NT2/D1 (cell line): ENCODE data around the gene RBKS.

Source experiments
- DNase-seq: peaks from one replicate; pipeline ENCODE4 v3.0.0-alpha.2; 2011; ENCODE audit warnings: low read depth, low spot score
- H3K27me3 ChIP-seq: 2 replicates; pipeline ENCODE4 v1.6.0; 2011; ENCODE audit warnings: mild to moderate bottlenecking; ENCODE audit not compliant: insufficient read length, insufficient read depth
- H3K36me3 ChIP-seq: 2 replicates; pipeline ENCODE4 v1.6.1; 2011; ENCODE audit warnings: mild to moderate bottlenecking, low read length, mixed read lengths; ENCODE audit not compliant: insufficient read depth, insufficient read length
- H3K4me1 ChIP-seq: 2 replicates; pipeline ENCODE4 v1.5.1; 2011; ENCODE audit not compliant: insufficient read depth, insufficient read length
- H3K4me3 ChIP-seq: 2 replicates; pipeline ENCODE4 v1.5.1; 2011; ENCODE audit warnings: low read depth; ENCODE audit not compliant: insufficient read length
- H3K9ac ChIP-seq: 2 replicates; pipeline ENCODE4 v1.6.0; 2011; ENCODE audit warnings: low read depth; ENCODE audit not compliant: insufficient read length
- H3K9me3 ChIP-seq: 2 replicates; pipeline ENCODE4 v1.5.1; 2011; ENCODE audit warnings: mild to moderate bottlenecking, low read length; ENCODE audit not compliant: insufficient read depth
- SUZ12 ChIP-seq: IDR thresholded peaks from 2 replicates; pipeline ENCODE4 v1.6.1; 2011; ENCODE audit not compliant: insufficient read length, insufficient read depth; ENCODE audit errors: extremely low read depth
- YY1 ChIP-seq: IDR thresholded peaks from 2 replicates; pipeline ENCODE4 v1.6.1; 2011; ENCODE audit not compliant: insufficient read length, insufficient read depth
- ZNF274 ChIP-seq: IDR thresholded peaks from 2 replicates; pipeline ENCODE4 v1.6.1; 2011; ENCODE audit warnings: mild to moderate bottlenecking, low read depth, low read length

The RBKS gene

GRCh38 chr2:27890146-27890923, at the start of gene RBKS, which contains the start of gene BABAM2:
Gene RBKS, minus strand, starts transcription at chr2:27890387. Its CDS starts 42 bp downstream, at chr2:27890345.
Gene BABAM2, plus strand, starts transcription at chr2:27890729. Its CDS starts 3,828 bp downstream, at chr2:27894557.
- Histone ChIP-seq H3K36me3 (peaks cover 5% of the 10 kb centered on the region), H3K9ac (peak within 1 kb of the TSS; percentile 93), H3K4me3 (peak within 1 kb of the TSS; percentile 82), H3K4me1 (no peaks in the 10 kb centered on the region), H3K9me3 (no peaks in the 10 kb centered on the region), H3K27me3 (no peaks in the 10 kb centered on the region)
- no peak for TF ChIP-seq SUZ12
- TF ChIP-seq YY1: no peak
- TF ChIP-seq ZNF274: no peak
- peak; percentile 68 for DNase-seq

DNA sequence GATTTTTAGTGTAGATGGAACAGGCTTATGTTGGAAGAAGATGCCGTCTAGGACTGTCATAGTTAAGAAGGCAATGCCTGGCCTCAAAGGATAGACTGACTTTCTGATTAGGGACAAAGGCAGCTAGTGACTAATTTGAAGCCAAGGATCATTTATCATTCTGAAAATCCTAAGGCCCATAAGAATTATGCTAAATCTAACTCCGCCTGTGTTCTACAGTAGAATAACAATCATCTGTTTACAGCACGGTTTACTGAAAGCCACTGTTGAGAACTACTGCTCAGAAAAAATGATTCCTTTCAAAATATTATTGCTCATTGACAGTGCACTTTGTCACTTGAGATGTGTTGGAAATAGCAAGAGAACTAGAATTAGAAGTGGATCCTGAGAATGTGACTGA, 44.8 kb upstream of the RBKS start:
- DNase-seq: no peak
- no peaks in the 10 kb centered on the region for H3K9me3 ChIP-seq
- no peaks in the 10 kb centered on the region for H3K27me3 ChIP-seq
- no peaks in the 10 kb centered on the region for H3K36me3 ChIP-seq
- no peak overlapping the region for H3K9ac ChIP-seq
- no peak for TF ChIP-seq ZNF274
- H3K4me3 ChIP-seq: no peak overlapping the region
- no peaks in the 10 kb centered on the region for H3K4me1 ChIP-seq

- no peak for TF ChIP-seq ZNF274
- no peak for TF ChIP-seq YY1
- no peak for TF ChIP-seq SUZ12
- Histone ChIP-seq H3K9me3 (no peaks in the 10 kb centered on the region), H3K9ac (no peak overlapping the region), H3K4me3 (no peak overlapping the region), H3K27me3 (no peaks in the 10 kb centered on the region), H3K36me3 (no peaks in the 10 kb centered on the region), H3K4me1 (no peaks in the 10 kb centered on the region)
- no peak for DNase-seq
Observed at GRCh38 chr2:27932396-27932795, 42.2 kb upstream of the RBKS start.

GRCh38 chr2:27931361-27931950, 41.3 kb upstream of the RBKS start:
- no peak overlapping the region for H3K4me3 ChIP-seq
- H3K36me3 ChIP-seq: no peaks in the 10 kb centered on the region
- H3K9me3 ChIP-seq: no peaks in the 10 kb centered on the region
- H3K4me1 ChIP-seq: no peaks in the 10 kb centered on the region
- no peak for TF ChIP-seq SUZ12
- TF ChIP-seq YY1: no peak
- no peak for TF ChIP-seq ZNF274
- no peak for DNase-seq
- no peak overlapping the region for H3K9ac ChIP-seq
- H3K27me3 ChIP-seq: no peaks in the 10 kb centered on the region

DNA sequence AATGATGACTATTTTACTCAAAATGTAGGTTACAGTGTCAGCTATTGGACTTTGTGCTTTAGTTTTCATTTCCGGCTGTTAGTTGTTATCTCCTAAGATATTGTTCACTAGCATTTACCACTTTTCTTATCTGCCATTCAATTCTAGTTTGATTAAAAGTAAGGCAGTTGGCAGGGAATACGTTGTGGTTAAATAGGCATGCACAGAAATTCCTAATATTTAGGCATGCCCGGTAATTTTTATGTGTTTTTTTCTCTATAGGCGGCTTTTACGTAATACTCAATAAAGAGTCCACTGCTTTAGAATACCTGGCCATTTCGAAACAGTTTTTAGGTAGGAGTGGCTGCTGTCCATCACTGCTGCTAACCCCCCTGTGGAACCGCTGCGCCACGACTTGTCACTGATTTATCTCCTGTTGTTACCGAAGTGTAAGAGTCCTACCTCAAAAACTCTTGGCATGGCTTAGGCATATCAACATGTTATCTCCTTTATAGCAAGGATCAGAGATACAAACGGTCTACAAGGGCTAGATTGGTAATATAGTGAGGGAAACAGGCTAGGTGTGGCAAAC, 39.8 kb upstream of the RBKS start:
- H3K9ac ChIP-seq: no peak overlapping the region
- no peaks in the 10 kb centered on the region for H3K27me3 ChIP-seq
- no peak for DNase-seq
- no peaks in the 10 kb centered on the region for H3K4me1 ChIP-seq
- no peaks in the 10 kb centered on the region for H3K36me3 ChIP-seq
- H3K4me3 ChIP-seq: no peak overlapping the region
- TF ChIP-seq ZNF274: no peak
- no peak for TF ChIP-seq SUZ12
- no peak for TF ChIP-seq YY1
- no peaks in the 10 kb centered on the region for H3K9me3 ChIP-seq

- H3K9ac ChIP-seq: no peak overlapping the region
- no peak for TF ChIP-seq YY1
- TF ChIP-seq ZNF274: no peak
- TF ChIP-seq SUZ12: no peak
- H3K4me3 ChIP-seq: no peak overlapping the region
- no peaks in the 10 kb centered on the region for H3K9me3 ChIP-seq
- no peaks in the 10 kb centered on the region for H3K27me3 ChIP-seq
- H3K4me1 ChIP-seq: no peaks in the 10 kb centered on the region
- H3K36me3 ChIP-seq: no peaks in the 10 kb centered on the region
- DNase-seq: no peak
Observed at GRCh38 chr2:27925766-27926472, 35.7 kb upstream of the RBKS start.

GRCh38 chr2:27922842-27923241, 32.7 kb upstream of the RBKS start:
- Histone ChIP-seq H3K4me3 (no peak overlapping the region), H3K4me1 (no peaks in the 10 kb centered on the region), H3K9ac (no peak overlapping the region), H3K27me3 (no peaks in the 10 kb centered on the region), H3K9me3 (no peaks in the 10 kb centered on the region), H3K36me3 (no peaks in the 10 kb centered on the region)
- DNase-seq: no peak
- TF ChIP-seq YY1 (no peak), ZNF274 (no peak), SUZ12 (no peak)
